Measurements from ENCODE around the gene LLGL1. TPM values are rescaled to one million over a fixed set of nuclear protein-coding genes. Genes with fewer than 3 reads are reported as not detected.

The LLGL1 gene
- total RNA-seq, 1 experiment from 2014 or later, result 44.3 TPM

- DNase-seq (ENCODE audit: low read depth, low spot score) (no peak), ATAC-seq (no peak)
- TF ChIP-seq JUND (IDR thresholded peaks at IDR 0.05) (no peak), ELF1 (IDR thresholded peaks at IDR 0.05; ENCODE audit: borderline replicate concordance, low read depth) (no peak), REST (IDR thresholded peaks at IDR 0.05; ENCODE audit: low read depth) (no peak), CBX3 (IDR thresholded peaks at IDR 0.05; ENCODE audit: low read depth) (no peak), SP1 (IDR thresholded peaks at IDR 0.05; ENCODE audit: low read depth) (no peak)
- H3K9me3 ChIP-seq (ENCODE audit: control insufficient read depth in 1 of 2, insufficient read depth in 1 of 2, low read depth in 1 of 2, low read length in 2 of 2), result no peaks in the 10 kb centered on the region
- no peak overlapping the region for H3K4me3 ChIP-seq (replicated peaks in 1 of 2; ENCODE audit: low read depth in 1 of 2, low read length in 2 of 2)
- H3K4me1 ChIP-seq (ENCODE audit: control insufficient read depth in 1 of 2, insufficient read depth in 2 of 2, low read length in 2 of 2), result peaks cover 8 to 17% of the 10 kb centered on the region in 2 experiments; a peak in 3 of 4 replicates
- POLR2A ChIA-PET, result no interaction called here
- H3K27ac ChIP-seq (ENCODE audit: low read depth, low read length), result no peak overlapping the region
- H3K79me2 ChIP-seq (ENCODE audit: insufficient read depth, low read length), result peaks cover 36% of the 10 kb centered on the region
- H3K27me3 ChIP-seq (ENCODE audit: insufficient read depth, low read length), result no peaks in the 10 kb centered on the region
- CTCF ChIA-PET, result no interaction called here
- H2AFZ ChIP-seq (ENCODE audit: low read depth, low read length, poor library complexity, severe bottlenecking), result no peak overlapping the region
- H4K20me1 ChIP-seq (ENCODE audit: insufficient read depth), result no peaks in the 10 kb centered on the region
- H3K36me3 ChIP-seq (ENCODE audit: control insufficient read depth in 1 of 2, insufficient read depth in 2 of 2, low read length in 2 of 2), result peaks cover 31 to 43% of the 10 kb centered on the region in 2 experiments
- no TSS peak for BruUV-seq (replicated peaks)
- no peak overlapping the region for H3K4me2 ChIP-seq (ENCODE audit: low read length)
- no peak overlapping the region for H3K9ac ChIP-seq (ENCODE audit: low read length)
- H3K9me2 ChIP-seq (ENCODE audit: insufficient read depth), result no peaks in the 10 kb centered on the region
- RAD21 ChIA-PET (ENCODE audit: low non-redundant PET in 1 of 2, low total read pairs in 2 of 2, uncharacterized antibody in 2 of 2, unreplicated experiment in 2 of 2), result no interaction called here
- intact Hi-C loops (cut with micrococcal nuclease), result no loop called here
Observed at GRCh38 chr17:18206962-18207361, 18.5 kb upstream of the LLGL1 start.

GRCh38 chr17:18208092-18208491, 17.3 kb upstream of the LLGL1 start:
- no peak overlapping the region for H3K4me3 ChIP-seq (replicated peaks in 1 of 2; ENCODE audit: low read depth in 1 of 2, low read length in 2 of 2)
- intact Hi-C loops (cut with micrococcal nuclease), result no loop called here
- ChIA-PET CTCF (no interaction called here), POLR2A (no interaction called here), RAD21 (ENCODE audit: low non-redundant PET in 1 of 2, low total read pairs in 2 of 2, uncharacterized antibody in 2 of 2, unreplicated experiment in 2 of 2) (no interaction called here)
- no peaks in the 10 kb centered on the region for H3K9me3 ChIP-seq (ENCODE audit: control insufficient read depth in 1 of 2, insufficient read depth in 1 of 2, low read depth in 1 of 2, low read length in 2 of 2)
- H3K9me2 ChIP-seq (ENCODE audit: insufficient read depth), result no peaks in the 10 kb centered on the region
- no peak overlapping the region for H3K27ac ChIP-seq (ENCODE audit: low read depth, low read length)
- H3K27me3 ChIP-seq (ENCODE audit: insufficient read depth, low read length), result no peaks in the 10 kb centered on the region
- H3K4me2 ChIP-seq (ENCODE audit: low read length), result no peak overlapping the region
- TF ChIP-seq CBX3 (IDR thresholded peaks at IDR 0.05; ENCODE audit: low read depth) (no peak), SP1 (IDR thresholded peaks at IDR 0.05; ENCODE audit: low read depth) (no peak), JUND (IDR thresholded peaks at IDR 0.05) (no peak), CEBPB (IDR thresholded peaks at IDR 0.05; ENCODE audit: low read depth) (no peak), ATF3 (IDR thresholded peaks at IDR 0.05) (no peak), SRF (IDR thresholded peaks at IDR 0.05; ENCODE audit: low read depth) (no peak), EZH2 (IDR thresholded peaks at IDR 0.05) (no peak), EGR1 (IDR thresholded peaks at IDR 0.05; ENCODE audit: low read depth) (no peak), MAX (IDR thresholded peaks at IDR 0.05) (no peak), SIN3A (IDR thresholded peaks at IDR 0.05; ENCODE audit: low read depth) (no peak)
- peaks cover 31 to 42% of the 10 kb centered on the region in 2 experiments for H3K36me3 ChIP-seq (ENCODE audit: control insufficient read depth in 1 of 2, insufficient read depth in 2 of 2, low read length in 2 of 2)
- no TSS peak for BruUV-seq (replicated peaks)
- peaks cover 28% of the 10 kb centered on the region for H3K79me2 ChIP-seq (ENCODE audit: insufficient read depth, low read length)
- H4K20me1 ChIP-seq (ENCODE audit: insufficient read depth), result no peaks in the 10 kb centered on the region
- H2AFZ ChIP-seq (ENCODE audit: low read depth, low read length, poor library complexity, severe bottlenecking), result no peak overlapping the region
- no peak for ATAC-seq
- H3K4me1 ChIP-seq (ENCODE audit: control insufficient read depth in 1 of 2, insufficient read depth in 2 of 2, low read length in 2 of 2), result peaks cover 6 to 7% of the 10 kb centered on the region in 2 experiments; a peak in 3 of 4 replicates
- H3K9ac ChIP-seq (ENCODE audit: low read length), result no peak overlapping the region
- DNase-seq (ENCODE audit: low read depth, low spot score), result no peak
